AG04449 (cell line): ENCODE measurements around the gene FBXO17.
A peak's percentile ranks its signal among the peaks of the same experiment; 100 is the strongest.

ENCODE experiments used
- CTCF ChIA-PET: fragments of 350-600 bp; formaldehyde crosslinking; extraction: SDS; loops from one replicate; lab custom pipeline; 2021; ENCODE audit warnings: antibody characterized with exemption; lab: Yijun Ruan, JAX
- POLR2A ChIA-PET: fragments of 400-600, 350-600 bp; formaldehyde crosslinking; extraction: SDS; loops from one replicate; lab custom pipeline; 2020; ENCODE audit warnings: antibody characterized with exemption, inconsistent platforms; lab: Yijun Ruan, JAX
- DNase-seq: peaks from one replicate; pipeline ENCODE4 v3.0.0-alpha.2; 2010; ENCODE audit warnings: low read depth, low spot score
- H3K4me3 ChIP-seq: 2 replicates; pipeline ENCODE4 v1.5.1; 2011; ENCODE audit warnings: low read depth, mild to moderate bottlenecking, control low read depth, low read length
- TF ChIP-seq, protein P1 (sequence below): IDR thresholded peaks from one replicate; pipeline ENCODE4 v1.5.1; 2011; ENCODE audit warnings: mild to moderate bottlenecking, moderate library complexity, low read length, control low read depth, inconsistent platforms; ENCODE audit not compliant: insufficient read depth; ENCODE audit errors: missing control alignments

FBXO17 gene

DNA sequence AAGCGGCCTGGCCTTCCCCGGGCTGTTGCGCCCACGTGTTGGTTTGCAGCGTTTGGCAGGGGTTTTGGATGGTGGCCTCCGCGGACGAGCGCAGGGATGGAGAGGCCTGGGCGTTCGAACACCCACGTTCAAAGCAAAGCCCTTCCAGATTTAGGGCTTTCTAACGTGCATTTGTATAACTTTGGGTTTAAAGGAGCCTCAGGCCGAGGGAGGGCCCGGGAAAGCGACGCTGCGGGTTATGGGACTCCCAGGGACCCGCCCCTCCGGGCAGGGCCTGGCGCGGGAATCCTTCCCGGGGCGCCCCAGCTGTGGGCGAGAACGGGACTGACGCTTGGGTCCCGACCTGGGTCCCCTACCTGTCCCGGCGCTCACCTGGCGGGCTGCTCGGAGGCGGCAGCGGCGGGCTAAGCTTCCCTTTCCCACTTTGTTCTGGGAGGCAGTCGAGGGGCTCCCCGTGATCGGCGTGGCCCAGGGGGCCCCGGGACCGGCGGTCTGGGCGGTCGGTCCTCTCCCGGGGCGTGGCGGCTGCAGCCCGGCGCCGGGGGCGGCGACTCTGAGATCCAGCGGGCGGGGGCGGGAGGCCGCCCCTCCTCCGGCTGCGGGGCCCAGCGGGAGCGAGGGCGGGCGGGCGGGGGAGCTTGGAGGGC is at the start of gene FBXO17:
TSS of gene FBXO17 (minus strand) at position 529 of the 647 bp plus-strand sequence. CDS start 25,423 bp downstream, outside the sequence.
- ChIA-PET CTCF (interaction anchor here (1.0 to 5.8 kb wide), 13 partner anchors 9 to 87 kb away, joined by 3 to 39 read pairs (median 4); partner anchors contain the start of genes MRPS12 and SARS2), POLR2A (interaction anchor here (0.6 kb wide), 1 partner anchor 17 kb away, joined by 3 read pairs; no protein-coding TSS in a partner anchor)
- TF ChIP-seq, protein P1, sequence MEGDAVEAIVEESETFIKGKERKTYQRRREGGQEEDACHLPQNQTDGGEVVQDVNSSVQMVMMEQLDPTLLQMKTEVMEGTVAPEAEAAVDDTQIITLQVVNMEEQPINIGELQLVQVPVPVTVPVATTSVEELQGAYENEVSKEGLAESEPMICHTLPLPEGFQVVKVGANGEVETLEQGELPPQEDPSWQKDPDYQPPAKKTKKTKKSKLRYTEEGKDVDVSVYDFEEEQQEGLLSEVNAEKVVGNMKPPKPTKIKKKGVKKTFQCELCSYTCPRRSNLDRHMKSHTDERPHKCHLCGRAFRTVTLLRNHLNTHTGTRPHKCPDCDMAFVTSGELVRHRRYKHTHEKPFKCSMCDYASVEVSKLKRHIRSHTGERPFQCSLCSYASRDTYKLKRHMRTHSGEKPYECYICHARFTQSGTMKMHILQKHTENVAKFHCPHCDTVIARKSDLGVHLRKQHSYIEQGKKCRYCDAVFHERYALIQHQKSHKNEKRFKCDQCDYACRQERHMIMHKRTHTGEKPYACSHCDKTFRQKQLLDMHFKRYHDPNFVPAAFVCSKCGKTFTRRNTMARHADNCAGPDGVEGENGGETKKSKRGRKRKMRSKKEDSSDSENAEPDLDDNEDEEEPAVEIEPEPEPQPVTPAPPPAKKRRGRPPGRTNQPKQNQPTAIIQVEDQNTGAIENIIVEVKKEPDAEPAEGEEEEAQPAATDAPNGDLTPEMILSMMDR: no peak
- no peak for DNase-seq
- peak within 1 kb of the TSS; percentile 75 for H3K4me3 ChIP-seq

- no peak overlapping the region for H3K4me3 ChIP-seq
- no peak for DNase-seq
- TF ChIP-seq, protein P1: no peak
- ChIA-PET POLR2A (no interaction called here), CTCF (no interaction called here)
These were observed 49.5 kb upstream of the FBXO17 start for GRCh38 chr19:39024875-39025641.

DNA sequence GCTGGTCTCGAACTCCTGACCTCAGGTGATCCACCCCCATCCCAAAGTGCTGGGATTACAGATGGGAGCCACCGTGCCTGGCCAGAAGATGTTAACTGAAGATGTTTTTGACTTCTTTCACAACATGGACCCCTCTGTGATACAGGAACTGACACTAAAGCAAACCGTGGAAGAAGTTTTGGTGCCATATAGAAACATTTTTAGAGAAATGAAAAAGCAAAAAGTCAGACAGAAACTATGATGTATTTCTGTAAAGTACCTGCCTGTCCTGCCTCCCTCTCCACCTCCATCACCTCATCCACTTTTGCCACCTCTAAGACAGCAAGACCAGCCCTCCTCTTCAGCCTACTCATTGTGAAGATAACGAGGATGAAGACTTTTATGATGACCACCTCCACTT is 45.5 kb upstream of the FBXO17 start:
- POLR2A ChIA-PET: no interaction called here
- TF ChIP-seq, protein P1: no peak
- no peak overlapping the region for H3K4me3 ChIP-seq
- CTCF ChIA-PET: interaction anchor here (1.4 kb wide), 1 partner anchor 31 kb away, joined by 6 read pairs; no protein-coding TSS in a partner anchor
- DNase-seq: no peak

- H3K4me3 ChIP-seq: no peak overlapping the region
- CTCF ChIA-PET: interaction anchor here (1.5 kb wide), 2 partner anchors 21 to 34 kb away, joined by 3 read pairs; no protein-coding TSS in a partner anchor
- DNase-seq: no peak
- TF ChIP-seq, protein P1: no peak
- POLR2A ChIA-PET: no interaction called here
These were observed 42.1 kb upstream of the FBXO17 start for GRCh38 chr19:39017646-39018045.

GRCh38 chr19:39017026-39017425 is 41.5 kb upstream of the FBXO17 start:
- ChIA-PET CTCF (interaction anchor here (1.5 kb wide), 2 partner anchors 21 to 35 kb away, joined by 3 read pairs; no protein-coding TSS in a partner anchor), POLR2A (no interaction called here)

More at GRCh38 chr19:39017026-39017425, 41.5 kb upstream of the FBXO17 start:
- no peak for DNase-seq
- H3K4me3 ChIP-seq: no peak overlapping the region
- TF ChIP-seq, protein P1: no peak
